ENCODE data around the gene VN1R2.
"Not testable (repeated sequence)": the region's sequence is repeated elsewhere in the genome, so short reads cannot be mapped to it uniquely, and the experiment has no call there.

Gene VN1R2

DNA sequence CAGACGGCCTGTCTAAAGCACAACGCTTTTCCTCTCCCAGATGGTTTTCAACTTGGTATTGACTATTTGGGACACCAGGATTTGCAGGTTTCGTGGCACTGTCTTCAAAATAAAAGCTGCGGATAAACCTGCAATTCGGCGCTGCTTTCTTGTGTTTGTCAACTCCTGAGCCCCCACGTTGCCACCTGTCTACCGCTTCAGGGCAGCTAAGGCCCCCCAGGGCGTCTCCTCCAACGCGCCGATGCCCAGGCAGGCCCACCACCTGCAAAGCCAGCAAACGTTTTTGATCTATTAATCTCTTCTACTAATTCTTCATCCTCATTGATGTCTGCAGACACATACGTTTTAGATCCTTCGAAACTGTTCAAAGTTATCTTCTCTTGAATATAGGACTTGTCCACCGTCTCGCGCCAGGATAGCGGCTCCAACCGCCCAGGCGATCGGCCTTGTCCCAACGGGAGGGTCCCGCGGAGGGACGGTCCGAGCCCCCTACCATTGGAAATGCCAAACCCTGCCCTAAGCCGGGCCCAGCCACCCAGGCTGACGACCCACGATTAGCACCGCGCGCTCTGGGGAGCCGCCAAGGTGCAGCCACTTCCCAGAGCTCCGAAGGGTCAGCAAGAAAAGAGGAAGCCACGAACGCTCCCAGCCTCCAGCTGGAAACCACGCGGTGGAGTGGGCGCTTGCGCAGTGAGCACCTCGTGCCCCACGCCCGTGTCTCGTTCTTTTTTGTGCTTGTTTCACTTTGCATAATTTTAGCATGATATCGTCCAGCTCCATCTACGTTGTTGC is 32.9 kb downstream of the VN1R2 start:
- Histone ChIP-seq H3K27me3 (ENCODE audit: low read length) (no peaks in the 10 kb centered on the region), H3K36me3 (ENCODE audit: low read length) (no peaks in the 10 kb centered on the region), H3F3A (ENCODE audit: insufficient read depth) (no peaks in the 10 kb centered on the region), H4K20me1 (ENCODE audit: low read depth, low read length) (no peaks in the 10 kb centered on the region), H3K27ac (ENCODE audit: low read depth, low read length) (no peak overlapping the region), H3K4me2 (ENCODE audit: low read depth, low read length, poor library complexity, severe bottlenecking) (no peak overlapping the region), H3K4me3 (ENCODE audit: insufficient read depth, low read length, poor library complexity, severe bottlenecking) (no peak overlapping the region), H3K9me3 (ENCODE audit: insufficient read depth, low read length) (peaks cover 25% of the 10 kb centered on the region; the same call in 1 of the 2 replicates), H3K79me2 (ENCODE audit: insufficient read depth, low read length) (no peaks in the 10 kb centered on the region), H3K9ac (ENCODE audit: low read length) (no peak overlapping the region), H3K9me2 (replicated peaks; ENCODE audit: insufficient read depth, low read length) (no peaks in the 10 kb centered on the region), H2AFZ (ENCODE audit: low read depth, low read length, severe bottlenecking) (no peak overlapping the region)
- TF ChIP-seq, protein P1, sequence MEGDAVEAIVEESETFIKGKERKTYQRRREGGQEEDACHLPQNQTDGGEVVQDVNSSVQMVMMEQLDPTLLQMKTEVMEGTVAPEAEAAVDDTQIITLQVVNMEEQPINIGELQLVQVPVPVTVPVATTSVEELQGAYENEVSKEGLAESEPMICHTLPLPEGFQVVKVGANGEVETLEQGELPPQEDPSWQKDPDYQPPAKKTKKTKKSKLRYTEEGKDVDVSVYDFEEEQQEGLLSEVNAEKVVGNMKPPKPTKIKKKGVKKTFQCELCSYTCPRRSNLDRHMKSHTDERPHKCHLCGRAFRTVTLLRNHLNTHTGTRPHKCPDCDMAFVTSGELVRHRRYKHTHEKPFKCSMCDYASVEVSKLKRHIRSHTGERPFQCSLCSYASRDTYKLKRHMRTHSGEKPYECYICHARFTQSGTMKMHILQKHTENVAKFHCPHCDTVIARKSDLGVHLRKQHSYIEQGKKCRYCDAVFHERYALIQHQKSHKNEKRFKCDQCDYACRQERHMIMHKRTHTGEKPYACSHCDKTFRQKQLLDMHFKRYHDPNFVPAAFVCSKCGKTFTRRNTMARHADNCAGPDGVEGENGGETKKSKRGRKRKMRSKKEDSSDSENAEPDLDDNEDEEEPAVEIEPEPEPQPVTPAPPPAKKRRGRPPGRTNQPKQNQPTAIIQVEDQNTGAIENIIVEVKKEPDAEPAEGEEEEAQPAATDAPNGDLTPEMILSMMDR (IDR thresholded peaks at IDR 0.05; ENCODE audit: insufficient read depth, low read length, poor library complexity, severe bottlenecking): no peak
- TF ChIP-seq EZH2phosphoT487 (conservative IDR thresholded peaks at IDR 0.05; ENCODE audit: low read length): no peak

DNA sequence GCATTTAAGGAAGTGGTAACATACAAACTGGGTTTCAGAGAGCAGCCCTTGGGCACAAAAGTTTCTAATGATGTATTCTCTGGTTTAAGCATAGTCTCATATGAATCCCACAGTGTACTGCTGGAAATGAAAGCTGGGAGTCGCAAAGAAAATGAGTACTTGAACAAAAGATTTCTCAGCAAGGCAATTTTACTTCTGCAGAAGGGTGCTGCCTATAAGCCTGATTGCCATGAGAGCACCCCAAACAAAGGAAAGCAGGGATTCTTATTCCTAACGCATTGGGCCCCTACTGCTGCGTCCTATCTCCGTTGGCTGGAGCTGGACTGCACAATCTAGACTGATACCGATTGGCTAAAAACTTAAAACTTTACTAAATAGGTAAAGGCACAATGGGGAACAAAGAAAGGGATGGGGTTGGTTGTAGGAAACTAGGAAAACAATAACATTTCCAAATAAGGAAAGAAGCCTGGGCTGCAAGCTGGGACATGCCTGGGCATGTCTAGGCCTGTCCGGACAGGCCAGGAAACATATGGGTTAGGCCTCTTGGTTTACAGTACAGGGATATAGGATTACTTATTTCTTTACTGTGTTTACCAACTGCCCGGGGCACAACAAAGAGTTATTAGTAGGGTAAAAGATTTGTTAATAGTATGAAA is 36.8 kb downstream of the VN1R2 start:
- H3K9ac ChIP-seq (ENCODE audit: low read length): no peak overlapping the region
- H3K27ac ChIP-seq (ENCODE audit: low read depth, low read length): no peak overlapping the region
- H3F3A ChIP-seq (ENCODE audit: insufficient read depth): no peaks in the 10 kb centered on the region
- no peaks in the 10 kb centered on the region for H3K27me3 ChIP-seq (ENCODE audit: low read length)
- no peaks in the 10 kb centered on the region for H3K36me3 ChIP-seq (ENCODE audit: low read length)
- H3K79me2 ChIP-seq (ENCODE audit: insufficient read depth, low read length): no peaks in the 10 kb centered on the region
- H3K4me2 ChIP-seq (ENCODE audit: low read depth, low read length, poor library complexity, severe bottlenecking): no peak overlapping the region
- no peaks in the 10 kb centered on the region for H4K20me1 ChIP-seq (ENCODE audit: low read depth, low read length)
- H3K9me3 ChIP-seq (ENCODE audit: insufficient read depth, low read length): peaks cover 28% of the 10 kb centered on the region; the same call in 1 of the 2 replicates
- H3K4me3 ChIP-seq (ENCODE audit: insufficient read depth, low read length, poor library complexity, severe bottlenecking): no peak overlapping the region
- H3K9me2 ChIP-seq (replicated peaks; ENCODE audit: insufficient read depth, low read length): no peaks in the 10 kb centered on the region
- no peak for TF ChIP-seq EZH2phosphoT487 (conservative IDR thresholded peaks at IDR 0.05; ENCODE audit: low read length)
- TF ChIP-seq, protein P1 (IDR thresholded peaks at IDR 0.05; ENCODE audit: insufficient read depth, low read length, poor library complexity, severe bottlenecking): no peak
- H2AFZ ChIP-seq (ENCODE audit: low read depth, low read length, severe bottlenecking): no peak overlapping the region

DNA sequence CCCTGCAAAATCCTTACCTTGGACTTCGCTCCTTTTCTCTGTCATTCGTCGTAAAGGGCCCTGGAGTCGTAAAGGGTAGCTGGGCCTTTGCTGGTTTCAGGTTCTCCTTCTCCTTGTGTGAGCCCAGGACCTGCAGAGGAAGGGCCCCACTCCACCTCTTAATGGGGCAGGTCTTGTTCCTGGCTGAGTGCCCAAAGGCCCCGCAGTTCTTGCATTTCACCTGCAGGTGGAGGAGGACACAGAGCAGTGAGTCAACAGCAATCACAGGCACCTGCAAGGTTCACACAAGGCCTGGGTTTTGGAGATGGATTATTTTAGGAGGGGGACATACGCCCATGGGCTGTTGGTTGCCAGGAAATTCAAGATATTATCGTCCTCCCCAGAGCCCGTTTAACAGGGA is 43.2 kb downstream of the VN1R2 start:
- H3K27ac ChIP-seq (ENCODE audit: low read depth, low read length); H3K9me3 ChIP-seq (ENCODE audit: insufficient read depth, low read length); H3K9me2 ChIP-seq (replicated peaks; ENCODE audit: insufficient read depth, low read length); H3K36me3 ChIP-seq (ENCODE audit: low read length); H3K9ac ChIP-seq (ENCODE audit: low read length); H3F3A ChIP-seq (ENCODE audit: insufficient read depth); H3K79me2 ChIP-seq (ENCODE audit: insufficient read depth, low read length); H2AFZ ChIP-seq (ENCODE audit: low read depth, low read length, severe bottlenecking); H3K27me3 ChIP-seq (ENCODE audit: low read length); H3K4me3 ChIP-seq (ENCODE audit: insufficient read depth, low read length, poor library complexity, severe bottlenecking); H3K4me2 ChIP-seq (ENCODE audit: low read depth, low read length, poor library complexity, severe bottlenecking); H4K20me1 ChIP-seq (ENCODE audit: low read depth, low read length): not testable (repeated sequence)

DNA sequence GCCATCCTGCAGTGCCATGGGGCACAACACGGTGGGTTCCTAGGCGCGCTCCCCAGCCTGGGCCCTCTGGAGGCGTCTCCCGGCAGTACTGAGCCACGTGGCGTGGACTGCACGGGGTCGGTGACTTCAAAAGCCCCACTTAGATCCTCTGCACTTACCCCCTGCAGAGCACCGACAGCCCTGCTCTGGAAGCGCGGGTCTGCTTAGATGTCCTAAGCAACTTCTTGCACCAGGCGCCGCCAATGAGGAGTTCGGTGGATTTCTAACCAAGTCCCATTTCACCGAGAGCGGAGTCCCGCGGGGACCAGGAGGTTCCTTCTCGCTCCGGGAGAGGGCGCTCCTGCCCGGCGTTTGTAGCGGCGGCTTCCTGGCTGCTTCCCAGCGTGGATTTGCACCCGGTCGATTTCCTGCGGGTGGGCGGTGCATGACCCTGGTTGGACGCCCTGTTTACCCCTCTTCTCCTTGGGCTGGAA is 50.3 kb downstream of the VN1R2 start:
- no peaks in the 10 kb centered on the region for H3K9me3 ChIP-seq (ENCODE audit: insufficient read depth, low read length)
- H2AFZ ChIP-seq (ENCODE audit: low read depth, low read length, severe bottlenecking): no peak overlapping the region
- TF ChIP-seq, protein P1 (IDR thresholded peaks at IDR 0.05; ENCODE audit: insufficient read depth, low read length, poor library complexity, severe bottlenecking): no peak
- no peak for TF ChIP-seq EZH2phosphoT487 (conservative IDR thresholded peaks at IDR 0.05; ENCODE audit: low read length)
- H3K36me3 ChIP-seq (ENCODE audit: low read length): no peaks in the 10 kb centered on the region
- no peaks in the 10 kb centered on the region for H3K9me2 ChIP-seq (replicated peaks; ENCODE audit: insufficient read depth, low read length)
- no peaks in the 10 kb centered on the region for H4K20me1 ChIP-seq (ENCODE audit: low read depth, low read length)
- H3K79me2 ChIP-seq (ENCODE audit: insufficient read depth, low read length): no peaks in the 10 kb centered on the region
- no peaks in the 10 kb centered on the region for H3K27me3 ChIP-seq (ENCODE audit: low read length)
- no peak overlapping the region for H3K4me2 ChIP-seq (ENCODE audit: low read depth, low read length, poor library complexity, severe bottlenecking)
- no peak overlapping the region for H3K27ac ChIP-seq (ENCODE audit: low read depth, low read length)
- H3F3A ChIP-seq (ENCODE audit: insufficient read depth): no peaks in the 10 kb centered on the region
- no peak overlapping the region for H3K9ac ChIP-seq (ENCODE audit: low read length)
- no peak overlapping the region for H3K4me3 ChIP-seq (ENCODE audit: insufficient read depth, low read length, poor library complexity, severe bottlenecking)

All from SU-DHL-6 (cell line).